NCI-H510A treated with DMSO at 0.1 percent for 48 hours (cell line): Measurements from ENCODE around the gene ARFGAP1.
"Not testable (repeated sequence)": the region's sequence is repeated elsewhere in the genome, so short reads cannot be mapped to it uniquely, and the experiment has no call there.

ENCODE experiments used
- DNase-seq: peaks from one replicate; lab custom pipeline; 2025; lab: John Stamatoyannopoulos, UW

The ARFGAP1 gene

GRCh38 chr20:63292292-63292701 is 19.7 kb downstream of the ARFGAP1 start:
- DNase-seq, result no peak

- DNase-seq, result no peak
These were observed 20.3 kb downstream of the ARFGAP1 start, which contains the start of gene COL20A1 for GRCh38 chr20:63292904-63293303. Gene COL20A1, plus strand, starts transcription at chr20:63293186. Its CDS starts 1,922 bp downstream, at chr20:63295108.

- no peak for DNase-seq
These were observed 20.8 kb downstream of the ARFGAP1 start for GRCh38 chr20:63293456-63293855.

GRCh38 chr20:63293871-63294535 is 21.4 kb downstream of the ARFGAP1 start:
- DNase-seq, result no peak

GRCh38 chr20:63294536-63294900 is 21.9 kb downstream of the ARFGAP1 start:
- DNase-seq, result no peak

GRCh38 chr20:63295018-63295417 is 22.4 kb downstream of the ARFGAP1 start:
- DNase-seq, result no peak

GRCh38 chr20:63295422-63295821 is 22.8 kb downstream of the ARFGAP1 start:
- DNase-seq, result no peak

GRCh38 chr20:63295846-63296245 is 23.2 kb downstream of the ARFGAP1 start:
- no peak for DNase-seq

GRCh38 chr20:63296531-63297299 is 24.1 kb downstream of the ARFGAP1 start:
- DNase-seq, result no peak

- no peak for DNase-seq
These were observed 24.8 kb downstream of the ARFGAP1 start for GRCh38 chr20:63297371-63297781.

- DNase-seq, result no peak
These were observed 25.4 kb downstream of the ARFGAP1 start for GRCh38 chr20:63297796-63298572.

- DNase-seq, result no peak
These were observed 26.2 kb downstream of the ARFGAP1 start for GRCh38 chr20:63298731-63299312.

GRCh38 chr20:63301671-63302070 is 29.1 kb downstream of the ARFGAP1 start:
- no peak for DNase-seq

- no peak for DNase-seq
These were observed 30.6 kb downstream of the ARFGAP1 start for GRCh38 chr20:63303095-63303666.

- DNase-seq, result no peak
These were observed 32.8 kb downstream of the ARFGAP1 start for GRCh38 chr20:63305393-63305792.

- DNase-seq, result not testable (repeated sequence)
These were observed 33.5 kb downstream of the ARFGAP1 start for GRCh38 chr20:63305933-63306672.

GRCh38 chr20:63306673-63307537 is 34.3 kb downstream of the ARFGAP1 start:
- no peak for DNase-seq

- no peak for DNase-seq
These were observed 35.1 kb downstream of the ARFGAP1 start for GRCh38 chr20:63307538-63308217.

GRCh38 chr20:63308218-63308911 is 35.8 kb downstream of the ARFGAP1 start:
- no peak for DNase-seq
